DMS53 treated with DMSO at 0.1 percent for 48 hours (cell line): Measurements from ENCODE around the gene CMC2.

Source experiments
- DNase-seq: peaks from one replicate; lab custom pipeline; 2025; ENCODE audit not compliant: unreplicated experiment; lab: John Stamatoyannopoulos, UW

CMC2 gene

GRCh38 chr16:80974649-80975376 is 31.9 kb downstream of the CMC2 start:
- DNase-seq: no peak

GRCh38 chr16:80973991-80974390 is 32.7 kb downstream of the CMC2 start:
- no peak for DNase-seq

GRCh38 chr16:80972611-80973010 is 34.1 kb downstream of the CMC2 start:
- DNase-seq: no peak

GRCh38 chr16:80971819-80972218 is 34.9 kb downstream of the CMC2 start:
- peak; percentile 62 for DNase-seq

- no peak for DNase-seq
Measured at GRCh38 chr16:80969114-80969484, 37.6 kb downstream of the CMC2 start.

GRCh38 chr16:80968386-80969113 is 38.1 kb downstream of the CMC2 start:
- DNase-seq: no peak

GRCh38 chr16:80966617-80967016 is 40.1 kb downstream of the CMC2 start:
- no peak for DNase-seq

GRCh38 chr16:80964351-80964750 is 42.3 kb downstream of the CMC2 start:
- no peak for DNase-seq

GRCh38 chr16:80962879-80963278 is 43.8 kb downstream of the CMC2 start:
- no peak for DNase-seq

GRCh38 chr16:80958284-80958683 is 48.4 kb downstream of the CMC2 start:
- DNase-seq: no peak

GRCh38 chr16:80954985-80955384 is 51.7 kb downstream of the CMC2 start:
- DNase-seq: peak; percentile 55

- DNase-seq: no peak
Measured at GRCh38 chr16:80948886-80949493, 57.7 kb downstream of the CMC2 start.

GRCh38 chr16:80947708-80948625 is 58.7 kb downstream of the CMC2 start:
- DNase-seq: no peak

GRCh38 chr16:80947239-80947638 is 59.4 kb downstream of the CMC2 start:
- DNase-seq: no peak

GRCh38 chr16:80946481-80946880 is 60.2 kb downstream of the CMC2 start:
- no peak for DNase-seq

- no peak for DNase-seq
Measured at GRCh38 chr16:80940069-80940856, 66.4 kb downstream of the CMC2 start.

GRCh38 chr16:80938879-80939260 is 67.8 kb downstream of the CMC2 start:
- DNase-seq: no peak

- DNase-seq: no peak
Measured at GRCh38 chr16:80938004-80938878, 68.4 kb downstream of the CMC2 start.

GRCh38 chr16:80936410-80936809 is 70.3 kb downstream of the CMC2 start:
- no peak for DNase-seq
